Pancreas (tissue), 10 donors: Measurements from ENCODE around the gene TOP1. TPM values are rescaled to one million over a fixed set of nuclear protein-coding genes. Genes with fewer than 3 reads are reported as not detected.

Experiments used
- ATAC-seq, 4 donors: fragments of 200-7000 bp; cut with Tn5 transposase; one replicate each; pipeline versions ENCODE4 v1.8.0 to v1.9.1; 2020; ENCODE audit warnings: mild to moderate bottlenecking in 4 of 4, moderate library complexity in 4 of 4
- DNase-seq, 6 donors: peaks; one replicate each; pipeline ENCODE4 v3.0.0-alpha.2; 2020
- FAIRE-seq: peaks from 2 replicates; lab custom pipeline; 2012; peaks lifted over from hg19 to GRCh38; lab: Jason Lieb, UNC
- H3K27ac ChIP-seq, 4 donors: fragments of 200-600 bp; sonication (generic); 1 replicate in 3 of 4; 2 replicates in 1 of 4; pipeline versions ENCODE4 v1.5.0 to v1.8.0; 2020
- H3K27me3 ChIP-seq, 4 donors: fragments of 200-600 bp; one replicate each; pipeline ENCODE4 v1.8.0; 2021
- H3K36me3 ChIP-seq, 3 donors: fragments of 200-600 bp; sonication (generic) in 1 of 3; one replicate each; pipeline versions ENCODE4 v1.5.0 to v1.8.0; 2020 to 2021
- H3K4me1 ChIP-seq, 3 donors: fragments of 200-600 bp; one replicate each; pipeline ENCODE4 v1.8.0; 2021
- H3K4me3 ChIP-seq, 4 donors: fragments of 200-600 bp; sonication (generic) in 2 of 4; one replicate each; pipeline versions ENCODE4 v1.5.0 to v1.8.0; 2020 to 2021
- H3K9me3 ChIP-seq, 4 donors: fragments of 200-600 bp; one replicate each; pipeline ENCODE4 v1.8.0; 2021
- WGBS, 2 donors: extraction: QIAGEN DNeasy Blood & Tissue Kit; methylation state at CpG; one replicate each; pipeline ENCODE4 v1.1.7; 2013; 5-methylcytosine and 5-hydroxymethylcytosine counted together
- intact Hi-C, 3 donors: fragments of 100-400 bp; cut with DNase I; formaldehyde crosslinking; loops; one replicate each; pipeline versions ENCODE4 v1.11.1 to v1.14.2; 2022
- polyA plus RNA-seq, 2 donors: library from polyadenylated mRNA; stranded (reverse); fragments of 200-250 nt; gene quantifications; one replicate each; pipeline ENCODE4 v1.2.3, GENCODE V29; 2013
- total RNA-seq, 6 donors: library from RNA; stranded (reverse); fragmentation: NEBNext Ultra II Directional in 4 of 6; extraction: Animal tissue kit (Norgen Biotek cat#: 25700) in 4 of 6; gene quantifications; one replicate each; pipeline versions ENCODE4 v1.2.1 to v1.2.4, GENCODE V29; 2021 to 2023
- TF ChIP-seq, protein P1 (sequence below), 4 donors: fragments of 200-600 bp; sonication (generic) in 3 of 4; IDR thresholded peaks; one replicate each; pipeline versions ENCODE4 v1.5.0 to v1.8.0; 2021; ENCODE audit warnings: antibody characterized with exemption in 4 of 4
- donor health status: healthy with polysubstance abuse.
- donor health status: DM: no; HTN: no; CAD: no; lungs with moderate emphysema.
- donor health status: DM: no; HTN: no; CAD: no.
- donor health status: control.
- donor health status: control.
- donor health status: Bipolar disorder and iron deficiency.
- donor health status: DM: yes; HTN: yes; CAD: no.
- donor health status: DM: no; HTN: no; CAD: no.
- donor health status: DM: no; HTN: no; CAD: no.
- donor health status: DM: yes; HTN: yes; CAD: no.

The TOP1 gene
- total and polyA plus RNA-seq, 8 donors = 9.6 to 25.6 (median 16.2) TPM

DNA sequence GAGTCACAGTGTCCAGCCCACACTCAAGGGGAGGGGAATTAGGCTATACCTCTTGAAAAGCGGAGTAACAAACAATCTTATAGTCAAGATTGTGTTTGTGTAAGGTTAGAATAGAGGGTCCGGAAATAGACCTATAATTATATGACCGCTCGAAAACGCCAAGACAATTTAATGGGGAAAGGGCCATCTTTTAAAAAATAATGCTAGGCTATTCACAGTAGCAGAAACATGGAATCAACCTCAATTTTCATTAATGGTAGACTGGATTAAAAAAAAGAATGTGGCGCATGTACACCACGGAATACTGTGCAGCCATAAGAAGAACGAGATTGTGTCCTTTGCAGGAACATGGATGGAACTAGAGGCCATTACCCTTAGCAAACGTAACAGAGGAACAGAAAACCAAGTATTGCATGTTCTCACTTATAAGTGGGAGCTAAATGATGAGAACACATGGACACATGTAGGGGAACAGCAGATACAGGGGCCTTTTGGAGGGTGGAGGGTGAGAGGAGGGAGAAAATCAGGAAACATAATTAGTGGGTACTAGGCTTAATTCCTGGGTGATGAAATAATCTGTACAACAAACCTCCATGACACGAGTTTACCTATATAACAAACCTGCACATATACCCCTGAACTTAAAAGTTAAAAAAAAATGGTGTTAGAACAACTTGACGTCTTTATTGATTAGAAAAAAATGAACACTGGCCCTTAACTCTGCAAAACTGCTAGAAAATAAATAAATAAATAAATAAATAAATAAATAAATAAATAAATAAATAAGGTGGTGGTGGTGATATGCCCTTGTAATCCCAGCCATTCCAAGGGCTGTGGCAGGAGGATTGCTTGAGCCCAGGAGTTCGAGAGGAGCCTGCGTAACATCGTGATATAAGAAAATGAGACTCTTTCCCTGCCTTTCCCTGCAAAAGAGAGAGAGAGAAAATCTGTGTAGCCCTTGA, 30.3 kb downstream of the TOP1 start:
- intact Hi-C loops = no loop called here
- DNase-seq (no peak), FAIRE-seq (no peak), ATAC-seq (peak in 1 of 4 donors; percentile 16)
- H3K27me3 ChIP-seq = no peaks in the 10 kb centered on the region
- TF ChIP-seq, protein P1, sequence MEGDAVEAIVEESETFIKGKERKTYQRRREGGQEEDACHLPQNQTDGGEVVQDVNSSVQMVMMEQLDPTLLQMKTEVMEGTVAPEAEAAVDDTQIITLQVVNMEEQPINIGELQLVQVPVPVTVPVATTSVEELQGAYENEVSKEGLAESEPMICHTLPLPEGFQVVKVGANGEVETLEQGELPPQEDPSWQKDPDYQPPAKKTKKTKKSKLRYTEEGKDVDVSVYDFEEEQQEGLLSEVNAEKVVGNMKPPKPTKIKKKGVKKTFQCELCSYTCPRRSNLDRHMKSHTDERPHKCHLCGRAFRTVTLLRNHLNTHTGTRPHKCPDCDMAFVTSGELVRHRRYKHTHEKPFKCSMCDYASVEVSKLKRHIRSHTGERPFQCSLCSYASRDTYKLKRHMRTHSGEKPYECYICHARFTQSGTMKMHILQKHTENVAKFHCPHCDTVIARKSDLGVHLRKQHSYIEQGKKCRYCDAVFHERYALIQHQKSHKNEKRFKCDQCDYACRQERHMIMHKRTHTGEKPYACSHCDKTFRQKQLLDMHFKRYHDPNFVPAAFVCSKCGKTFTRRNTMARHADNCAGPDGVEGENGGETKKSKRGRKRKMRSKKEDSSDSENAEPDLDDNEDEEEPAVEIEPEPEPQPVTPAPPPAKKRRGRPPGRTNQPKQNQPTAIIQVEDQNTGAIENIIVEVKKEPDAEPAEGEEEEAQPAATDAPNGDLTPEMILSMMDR (IDR thresholded peaks at IDR 0.05) = no peak
- WGBS, 2 donors = 94 to 98% methylated on average over 14 of the region's 14 CpGs
- H3K4me1 ChIP-seq = peaks cover 4 to 13% (median 4%) of the 10 kb centered on the region in 3 donors
- H3K36me3 ChIP-seq = no peaks in the 10 kb centered on the region
- H3K27ac ChIP-seq = no peak overlapping the region
- H3K4me3 ChIP-seq = no peak overlapping the region
- no peaks in the 10 kb centered on the region for H3K9me3 ChIP-seq

DNA sequence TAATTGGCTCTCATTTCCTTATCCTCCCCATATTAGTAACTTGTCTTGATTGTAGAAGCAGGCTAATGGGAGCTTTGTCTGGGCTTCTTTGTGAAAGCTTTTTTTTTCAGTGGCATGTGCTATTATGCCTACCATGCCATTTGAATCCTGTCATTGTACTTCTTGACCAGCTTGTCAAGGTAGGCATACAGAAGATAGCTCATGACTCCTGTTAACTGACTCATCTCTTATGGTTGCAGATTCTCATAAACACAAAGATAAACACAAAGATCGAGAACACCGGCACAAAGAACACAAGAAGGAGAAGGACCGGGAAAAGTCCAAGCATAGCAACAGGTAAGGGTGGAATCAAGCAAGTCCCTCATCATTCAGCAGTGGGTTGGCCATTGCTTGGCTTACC, 32.5 kb downstream of the TOP1 start:
- H3K4me3 ChIP-seq = no peak overlapping the region
- no peaks in the 10 kb centered on the region for H3K27me3 ChIP-seq
- TF ChIP-seq, protein P1 (IDR thresholded peaks at IDR 0.05) = no peak
- no peaks in the 10 kb centered on the region for H3K9me3 ChIP-seq
- ATAC-seq (no peak), DNase-seq (no peak), FAIRE-seq (no peak)
- intact Hi-C loops = no loop called here
- H3K36me3 ChIP-seq = no peaks in the 10 kb centered on the region
- peaks cover 0 to 4% (median 3%) of the 10 kb centered on the region in 3 donors for H3K4me1 ChIP-seq
- no peak overlapping the region for H3K27ac ChIP-seq
- WGBS, 2 donors = 96 to 98% methylated on average over 3 of the region's 3 CpGs

DNA sequence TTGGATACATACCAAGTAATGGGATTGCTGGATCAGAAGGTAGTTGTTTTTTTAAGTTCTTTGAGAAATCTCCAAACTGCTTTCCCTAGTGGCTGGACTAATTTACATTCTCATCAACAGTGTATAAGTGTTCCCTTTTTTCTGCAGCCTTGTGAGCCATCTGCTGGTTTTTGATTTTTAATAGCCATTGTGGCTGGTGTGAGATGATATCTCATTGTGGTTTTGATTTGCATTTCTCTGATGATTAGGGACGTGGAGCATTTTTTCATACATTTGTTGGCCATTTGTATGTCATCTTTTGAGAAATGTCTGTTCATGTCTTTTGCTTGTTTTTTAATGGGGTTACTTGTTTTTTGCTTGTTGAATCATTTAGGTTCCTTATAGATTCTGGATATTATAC, 34.8 kb downstream of the TOP1 start:
- no peak overlapping the region for H3K4me3 ChIP-seq
- no peaks in the 10 kb centered on the region for H3K27me3 ChIP-seq
- TF ChIP-seq, protein P1 (IDR thresholded peaks at IDR 0.05) = no peak
- DNase-seq = no peak
- peaks cover 0 to 8% (median 4%) of the 10 kb centered on the region in 3 donors for H3K4me1 ChIP-seq
- intact Hi-C loops = no loop called here
- H3K27ac ChIP-seq = no peak overlapping the region
- no peaks in the 10 kb centered on the region for H3K36me3 ChIP-seq
- 85 to 97% methylated on average over 1 of the region's 1 CpG for WGBS, 2 donors
- H3K9me3 ChIP-seq = no peaks in the 10 kb centered on the region
- no peak for FAIRE-seq
- no peak for ATAC-seq

DNA sequence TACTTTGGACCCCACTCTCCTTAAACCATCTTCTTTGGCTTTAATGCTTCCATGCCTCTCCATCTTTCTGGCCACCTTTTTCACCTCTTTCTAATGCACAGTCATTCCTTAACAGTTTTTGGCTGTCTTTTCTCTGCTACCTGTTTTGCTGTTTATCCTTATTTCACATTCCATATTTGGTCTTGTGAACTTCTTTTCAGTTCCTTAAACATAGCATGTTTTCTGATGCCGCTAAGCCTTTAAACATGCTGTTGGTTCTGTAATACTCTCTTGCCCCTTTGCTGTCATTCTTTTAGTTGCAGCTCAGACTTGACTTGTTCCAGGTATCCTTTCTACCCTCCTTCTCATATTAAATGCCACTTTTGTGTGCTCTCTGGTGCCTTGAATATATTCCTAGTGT, 35.8 kb downstream of the TOP1 start:
- Histone ChIP-seq H3K27ac (no peak overlapping the region), H3K4me1 (peaks cover 0 to 8% (median 4%) of the 10 kb centered on the region in 3 donors), H3K36me3 (no peaks in the 10 kb centered on the region), H3K27me3 (no peaks in the 10 kb centered on the region), H3K9me3 (no peaks in the 10 kb centered on the region), H3K4me3 (no peak overlapping the region)
- ATAC-seq (no peak), DNase-seq (no peak), FAIRE-seq (no peak)
- intact Hi-C loops = no loop called here
- 96 to 97% methylated on average over 1 of the region's 1 CpG for WGBS, 2 donors
- TF ChIP-seq, protein P1 (IDR thresholded peaks at IDR 0.05) = no peak

DNA sequence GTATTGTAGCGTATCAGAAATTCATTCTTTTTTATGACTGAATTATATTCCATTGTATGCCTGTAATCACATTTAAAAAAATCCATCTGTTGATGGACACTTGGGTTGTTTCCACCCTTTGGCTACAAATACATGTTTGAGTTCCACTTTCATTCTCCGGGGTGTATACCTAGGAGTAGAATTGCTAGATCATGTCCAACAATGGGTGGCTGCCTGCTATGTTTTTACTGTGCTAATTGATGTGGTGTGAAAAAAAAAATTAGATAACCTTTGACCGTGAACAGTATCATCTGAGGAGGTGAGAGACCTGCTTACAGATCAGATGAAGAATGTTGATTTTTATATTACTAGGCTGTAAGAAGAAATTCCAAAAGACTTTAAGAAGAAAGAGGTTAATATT, 37.1 kb downstream of the TOP1 start:
- WGBS, 2 donors = 76 to 78% methylated on average over 3 of the region's 3 CpGs
- no peak for DNase-seq
- H3K27ac ChIP-seq = no peak overlapping the region

More for the DNA sequence above, 37.1 kb downstream of the TOP1 start:
- ATAC-seq (peak in 1 of 4 donors; percentile 27), FAIRE-seq (no peak)
- Histone ChIP-seq H3K36me3 (no peaks in the 10 kb centered on the region), H3K4me3 (no peak overlapping the region), H3K27me3 (no peaks in the 10 kb centered on the region), H3K9me3 (no peaks in the 10 kb centered on the region), H3K4me1 (peaks cover 0 to 8% (median 4%) of the 10 kb centered on the region in 3 donors)
- TF ChIP-seq, protein P1 (IDR thresholded peaks at IDR 0.05) = no peak
- intact Hi-C loops = no loop called here
